Stimulated activated CD4-positive, alpha-beta T cell treated with anti-CD3 and anti-CD28 coated beads, Interleukin-4, amount 100 ng/mL, for 1 hour (primary cell): ENCODE data around the gene ENPP3.
"Not testable (repeated sequence)": the region's sequence is repeated elsewhere in the genome, so short reads cannot be mapped to it uniquely, and the experiment has no call there.

Source experiments
- DNase-seq: peaks from one replicate; pipeline ENCODE4 v3.0.0-alpha.2; 2020

ENPP3 gene

DNA sequence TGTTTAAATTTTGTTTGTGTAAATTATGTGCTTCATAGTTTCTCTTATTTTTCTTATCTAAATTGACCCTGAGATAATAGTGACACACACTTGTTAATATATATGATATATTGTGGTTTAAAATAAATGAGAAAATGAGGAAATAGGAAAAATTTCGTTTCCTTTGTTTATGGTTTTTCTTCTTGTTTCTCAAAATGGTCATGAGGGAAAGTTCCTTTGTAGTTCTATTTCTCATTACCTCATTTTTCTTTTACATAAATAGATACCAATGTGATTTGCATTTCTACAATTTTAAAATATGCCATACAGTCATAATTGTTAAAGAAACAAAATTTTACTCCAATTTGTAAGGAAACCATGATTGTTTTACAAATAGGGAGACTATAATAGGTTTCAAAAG, 54.9 kb downstream of the ENPP3 start:
- DNase-seq: no peak

DNA sequence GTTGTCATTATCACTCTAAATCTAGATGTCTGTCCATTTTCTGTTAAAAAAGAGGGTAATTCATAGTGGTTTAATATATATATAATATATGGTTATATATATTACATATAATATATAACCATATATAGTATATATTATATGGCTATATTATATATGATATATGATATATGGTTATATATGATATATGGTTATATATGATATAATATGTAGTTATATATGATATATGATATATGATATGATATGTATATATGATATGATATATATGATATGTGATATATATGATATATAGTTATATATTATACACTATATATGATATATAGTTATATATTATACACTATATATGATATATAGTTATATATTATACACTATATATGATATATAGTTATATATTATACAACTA, 55.5 kb downstream of the ENPP3 start:
- no peak for DNase-seq

DNA sequence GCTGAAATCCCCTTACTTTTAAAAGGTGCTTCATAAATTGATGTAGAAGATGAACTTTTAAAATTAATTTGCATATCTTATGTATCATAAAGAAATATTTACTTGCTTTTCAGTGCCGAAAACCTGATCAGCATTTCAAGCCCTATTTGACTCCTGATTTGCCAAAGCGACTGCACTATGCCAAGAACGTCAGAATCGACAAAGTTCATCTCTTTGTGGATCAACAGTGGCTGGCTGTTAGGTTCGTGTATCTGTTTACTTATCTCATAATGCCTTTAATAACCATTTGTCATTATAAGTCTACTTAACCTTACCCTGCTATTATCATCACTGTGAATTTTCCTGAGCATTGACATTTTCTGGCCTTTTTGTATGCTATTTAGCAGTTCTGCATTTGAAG, 56.3 kb downstream of the ENPP3 start:
- DNase-seq: no peak

GRCh38 chr6:131694832-131695426, 57.8 kb downstream of the ENPP3 start:
- DNase-seq: peak; percentile 2

DNA sequence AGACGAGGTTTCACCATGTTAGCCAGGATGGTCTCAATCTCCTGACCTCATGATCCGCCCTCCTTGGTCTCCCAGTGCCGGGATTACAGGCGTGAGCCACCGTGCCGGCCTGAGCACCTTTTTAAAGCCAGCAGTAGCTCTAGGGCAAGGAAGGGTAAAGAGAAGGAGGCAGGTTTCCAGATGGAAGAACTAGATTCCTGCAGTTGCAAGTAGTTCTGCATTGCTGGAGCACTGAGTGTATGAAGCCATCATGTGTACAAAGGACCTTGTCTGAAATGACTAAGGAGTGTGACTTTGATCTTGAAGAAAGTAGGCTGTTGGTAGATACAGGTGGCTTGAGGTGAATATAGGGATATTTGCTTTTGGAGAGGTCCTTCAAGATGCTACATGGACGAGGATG, 59.9 kb downstream of the ENPP3 start:
- DNase-seq: no peak

DNA sequence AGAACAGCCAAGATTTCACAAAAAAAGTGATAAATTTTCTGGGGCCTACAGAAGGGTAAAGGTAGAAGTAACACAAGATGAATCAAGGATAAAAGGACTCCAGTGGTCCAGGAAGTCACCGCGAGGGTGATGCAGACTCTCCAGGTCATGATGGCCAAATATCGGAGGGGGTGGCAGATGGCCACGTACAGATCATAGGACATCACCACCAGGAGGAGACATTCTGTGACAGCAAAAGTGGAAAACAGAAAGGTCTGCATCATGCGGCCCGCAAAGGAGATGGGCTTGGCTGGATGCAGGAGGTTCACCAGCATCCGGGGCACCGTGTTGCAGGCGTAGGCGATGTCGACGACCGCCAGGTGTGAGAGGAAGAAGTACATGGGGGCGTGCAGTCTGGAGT, 63.7 kb downstream of the ENPP3 start:
- DNase-seq: not testable (repeated sequence)

DNA sequence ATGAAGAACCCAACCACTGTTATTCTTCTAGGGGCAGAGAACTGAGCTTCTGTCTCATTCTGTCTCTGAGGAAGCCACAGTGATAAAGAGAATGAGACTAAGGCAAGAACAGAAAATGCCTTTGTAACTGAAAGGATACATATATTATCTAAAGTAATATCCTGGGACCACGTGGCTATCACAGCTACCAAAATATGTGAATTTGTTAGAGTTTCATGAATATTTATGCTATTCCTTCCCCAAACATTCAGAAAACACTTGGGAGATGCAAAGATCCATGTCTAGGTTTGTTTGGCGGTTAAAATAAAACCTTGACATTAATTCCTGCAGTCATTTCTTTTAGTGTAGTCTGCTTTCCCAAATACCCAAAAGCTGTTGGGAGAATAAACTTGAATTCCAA, 66.8 kb downstream of the ENPP3 start:
- not testable (repeated sequence) for DNase-seq

DNA sequence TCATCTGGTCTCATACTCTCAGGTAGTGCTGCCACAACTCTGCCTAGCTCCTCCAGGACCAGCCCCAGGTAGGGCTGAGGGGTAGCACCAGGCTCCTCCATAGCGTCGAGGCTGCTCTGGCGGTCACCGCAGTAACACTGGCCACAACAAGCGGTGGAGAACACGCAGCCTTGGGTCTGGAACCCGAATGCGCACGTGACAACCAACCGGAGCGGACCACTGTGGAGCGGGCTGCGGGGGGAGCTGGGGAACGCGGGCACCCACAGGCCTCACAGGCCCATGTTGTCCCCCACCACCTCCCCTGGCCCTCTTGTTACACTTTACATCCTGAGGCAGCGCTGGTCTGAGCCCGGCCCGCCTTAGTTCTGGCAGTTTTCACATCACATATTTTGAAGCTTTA, 73.8 kb downstream of the ENPP3 start, which contains the start of gene CTAGE9:
TSS of gene CTAGE9 (minus strand) at position 101 of the 400 bp plus-strand sequence. CDS start at position 101, 0 bp downstream.
- not testable (repeated sequence) for DNase-seq

- DNase-seq: not testable (repeated sequence)
Measured at GRCh38 chr6:131715567-131715966, 78.5 kb downstream of the ENPP3 start.

DNA sequence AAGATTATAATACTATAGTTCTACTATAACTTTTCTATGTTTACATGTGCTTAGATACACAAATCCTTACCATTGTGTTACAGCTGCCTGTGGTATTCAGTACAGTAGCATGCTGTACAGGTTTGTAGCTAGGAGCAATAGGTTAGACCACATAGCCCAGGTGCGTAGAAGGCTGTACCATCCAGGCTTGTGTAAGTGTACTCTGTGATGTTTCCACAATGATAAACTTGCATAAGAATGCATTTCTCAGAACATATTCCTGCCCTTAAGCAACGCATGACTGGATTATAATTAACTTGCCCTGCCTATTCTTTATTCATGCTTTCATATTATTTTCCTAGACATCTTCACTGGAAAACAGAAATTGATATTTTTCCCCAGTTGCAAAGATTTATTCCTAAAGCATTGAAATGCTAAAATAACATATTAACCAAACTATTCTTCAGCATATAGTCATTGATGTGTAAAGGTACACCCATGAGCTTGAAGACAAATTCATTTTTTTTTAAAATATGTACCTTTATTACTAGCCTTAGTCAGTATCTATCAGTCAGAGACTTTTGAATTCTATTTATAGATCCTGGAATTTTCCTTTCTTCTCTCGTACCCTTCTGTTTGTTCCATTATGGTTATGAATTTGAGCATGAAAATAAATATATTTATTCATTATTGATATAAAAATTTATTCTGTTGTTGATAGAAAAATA, 80.9 kb downstream of the ENPP3 start:
- no peak for DNase-seq

- no peak for DNase-seq
Measured at GRCh38 chr6:131721161-131721560, 84.1 kb downstream of the ENPP3 start.

- DNase-seq: no peak
Measured at GRCh38 chr6:131724114-131724513, 87.0 kb downstream of the ENPP3 start.

- DNase-seq: no peak
Measured at GRCh38 chr6:131727467-131727866, 90.4 kb downstream of the ENPP3 start.

GRCh38 chr6:131727868-131728267, 90.8 kb downstream of the ENPP3 start:
- no peak for DNase-seq

DNA sequence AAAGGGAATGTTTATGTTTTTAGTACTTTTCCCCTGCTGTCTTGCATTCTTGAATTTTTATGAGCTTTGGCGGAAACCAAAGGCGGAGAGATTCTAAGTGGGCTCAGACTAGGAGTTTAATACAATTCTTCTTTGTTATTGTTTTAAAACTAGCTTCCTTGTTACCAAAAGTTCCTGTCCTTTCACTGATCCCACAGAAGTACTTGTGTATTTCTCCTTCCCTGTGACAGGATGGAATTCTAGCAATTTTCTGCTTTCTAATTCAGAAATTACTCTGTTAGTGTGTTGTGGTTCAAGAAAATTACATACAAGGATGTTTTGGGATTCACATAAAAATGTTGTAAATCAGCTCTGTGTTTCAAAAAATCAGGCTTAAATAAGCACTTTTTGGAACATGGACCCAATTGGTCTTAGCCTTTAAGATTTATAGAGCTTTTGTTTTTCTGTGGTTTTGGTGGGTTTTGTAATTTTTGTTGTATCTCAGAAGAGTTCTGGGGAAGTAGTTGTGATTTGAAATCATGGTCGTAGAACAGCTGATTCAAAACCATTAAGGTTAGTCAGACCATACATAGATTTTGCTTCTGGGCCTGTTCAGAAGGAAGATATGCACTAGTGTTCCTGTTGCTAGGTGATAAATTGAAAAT, 91.3 kb downstream of the ENPP3 start:
- no peak for DNase-seq

GRCh38 chr6:131729550-131729949, 92.4 kb downstream of the ENPP3 start:
- no peak for DNase-seq

GRCh38 chr6:131730264-131730663, 93.2 kb downstream of the ENPP3 start:
- no peak for DNase-seq

DNA sequence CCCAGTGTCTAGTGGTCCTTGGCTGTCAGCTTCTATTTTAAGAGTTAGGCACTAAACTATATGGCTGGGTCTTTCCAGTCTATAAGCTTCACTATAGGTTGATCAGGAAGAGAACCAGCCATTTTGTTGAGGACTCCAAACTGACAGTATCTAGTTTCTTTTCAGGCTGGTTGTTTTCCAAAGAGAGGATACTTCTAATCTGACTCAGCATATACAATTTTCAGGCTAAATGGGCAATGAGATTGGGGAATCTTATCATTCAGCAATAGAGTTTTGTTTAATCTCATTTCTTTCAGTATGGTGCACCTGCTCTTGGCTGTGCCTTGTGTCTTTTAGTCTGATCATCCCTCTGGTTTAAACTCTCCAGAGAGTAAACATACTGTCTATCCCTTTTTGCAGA, 94.1 kb downstream of the ENPP3 start:
- DNase-seq: no peak

- DNase-seq: no peak
Measured at GRCh38 chr6:131733376-131734016, 96.4 kb downstream of the ENPP3 start.

GRCh38 chr6:131736003-131736596, 99.0 kb downstream of the ENPP3 start:
- no peak for DNase-seq

DNA sequence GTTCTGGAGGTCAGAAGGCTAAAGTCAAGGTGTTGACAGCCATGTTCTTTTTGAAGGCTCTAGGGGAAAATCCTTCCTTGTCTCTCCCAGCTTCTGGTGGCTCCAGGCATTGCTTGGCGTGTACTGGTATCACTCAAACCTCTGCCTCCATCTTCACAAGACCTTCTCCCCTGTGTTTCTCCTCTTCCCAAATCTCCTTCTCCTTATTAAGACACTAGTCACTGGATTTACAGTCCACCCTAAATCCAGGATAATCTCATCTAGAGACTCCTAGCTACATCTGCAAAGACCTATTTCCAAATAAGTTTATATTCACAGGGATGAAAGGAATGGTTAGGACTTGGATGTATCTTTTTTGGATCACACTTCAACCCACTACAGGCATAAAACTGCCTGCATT, 99.7 kb downstream of the ENPP3 start:
- no peak for DNase-seq

- no peak for DNase-seq
Measured at GRCh38 chr6:131739136-131739535, 102.0 kb downstream of the ENPP3 start.

GRCh38 chr6:131740161-131740560, 103.1 kb downstream of the ENPP3 start:
- DNase-seq: no peak
